ENCODE measurements around the gene ACOX1. TPM values are rescaled to one million over a fixed set of nuclear protein-coding genes. Genes with fewer than 3 reads are reported as not detected.

Gene ACOX1
- total RNA-seq = 41.5 and 42.3 TPM in 2 replicates
- 27.4 TPM for polyA plus RNA-seq (2012)

DNA sequence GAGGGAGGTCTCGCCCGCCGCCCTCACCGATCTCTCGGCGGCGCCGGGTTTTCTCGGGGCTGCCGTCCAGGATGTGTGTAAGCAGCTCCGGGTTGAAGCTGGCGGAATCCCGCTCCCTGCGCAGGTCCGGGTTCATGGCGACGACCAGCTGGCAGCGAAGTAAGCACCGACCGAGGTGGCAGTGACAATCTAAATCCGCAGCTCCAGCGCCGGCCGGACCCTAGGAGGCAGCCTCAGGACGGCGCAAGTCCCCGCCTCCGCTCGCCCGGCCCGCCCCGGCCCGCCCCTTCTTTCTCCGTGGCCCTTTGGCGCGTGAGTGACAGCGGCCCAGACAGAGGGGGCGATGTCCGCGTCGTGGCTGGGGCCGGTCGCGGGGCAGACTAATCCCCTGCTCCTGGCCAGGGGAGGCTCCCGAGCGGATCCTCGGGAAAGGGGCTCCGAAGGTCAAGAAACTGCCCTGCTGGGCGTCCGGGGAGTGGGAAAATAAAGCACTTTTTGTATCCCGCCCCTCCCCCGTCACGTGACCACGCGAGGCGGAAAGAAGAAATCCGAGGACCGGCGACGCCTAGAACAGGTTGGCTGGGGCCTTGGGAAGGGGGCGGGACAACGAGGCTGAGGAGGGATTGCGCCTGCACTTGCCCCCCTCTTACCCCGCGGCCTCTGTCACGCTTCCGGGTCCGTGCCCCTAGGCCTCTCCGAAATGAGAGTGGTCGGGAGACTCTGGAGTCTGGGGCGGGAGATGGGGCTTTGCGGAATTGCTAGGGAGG lies at the start of gene ACOX1, which contains the start of gene TEN1:
Gene ACOX1, minus strand, starts transcription at position 229 of the 767 bp plus-strand sequence. Its CDS starts 93 bp downstream, at position 136.
Gene TEN1, plus strand, starts transcription at position 303 of the 767 bp plus-strand sequence. CDS start 6,953 bp downstream, outside the sequence.
- peak; percentile 99 for DNase-seq (ENCODE audit: low read depth)

DNA sequence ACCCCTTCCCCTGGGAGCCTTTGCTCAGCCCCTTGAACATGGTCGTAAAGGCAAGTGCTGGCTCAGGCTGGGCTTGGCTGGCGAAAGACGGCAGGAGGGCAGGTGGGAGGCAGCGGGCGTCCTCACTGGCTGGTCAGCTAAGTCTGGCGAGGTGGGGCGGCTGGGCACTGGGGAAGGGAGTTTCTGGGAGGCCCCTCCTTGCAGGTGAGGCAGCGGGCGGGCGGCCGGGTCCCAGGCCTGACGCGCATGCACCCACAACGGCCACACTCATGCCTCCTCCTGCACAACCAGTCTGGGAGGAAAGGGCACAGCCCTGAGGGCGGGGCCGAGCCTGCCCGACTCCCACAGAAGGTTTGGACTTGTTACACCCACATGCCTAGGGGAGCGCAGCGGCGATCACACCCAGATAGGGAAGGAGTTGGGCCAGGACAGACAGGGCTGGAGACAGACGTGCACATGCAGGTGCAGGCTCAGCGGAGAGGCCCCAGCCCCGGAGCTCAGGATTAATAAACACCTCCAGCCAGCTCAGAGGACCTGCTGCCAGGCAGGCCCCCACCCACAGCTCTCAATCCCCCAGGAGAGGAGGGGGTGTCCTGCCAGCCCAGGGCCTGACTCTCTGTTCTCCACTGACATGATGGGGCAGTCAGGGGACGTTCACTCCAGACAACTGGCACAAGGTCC lies 48.3 kb upstream of the ACOX1 start, which contains the start of gene EVPL:
Gene EVPL, minus strand, starts transcription at position 148 of the 681 bp plus-strand sequence. Its CDS starts 108 bp downstream, at position 40.
- DNase-seq (ENCODE audit: low read depth) = no peak

DNA sequence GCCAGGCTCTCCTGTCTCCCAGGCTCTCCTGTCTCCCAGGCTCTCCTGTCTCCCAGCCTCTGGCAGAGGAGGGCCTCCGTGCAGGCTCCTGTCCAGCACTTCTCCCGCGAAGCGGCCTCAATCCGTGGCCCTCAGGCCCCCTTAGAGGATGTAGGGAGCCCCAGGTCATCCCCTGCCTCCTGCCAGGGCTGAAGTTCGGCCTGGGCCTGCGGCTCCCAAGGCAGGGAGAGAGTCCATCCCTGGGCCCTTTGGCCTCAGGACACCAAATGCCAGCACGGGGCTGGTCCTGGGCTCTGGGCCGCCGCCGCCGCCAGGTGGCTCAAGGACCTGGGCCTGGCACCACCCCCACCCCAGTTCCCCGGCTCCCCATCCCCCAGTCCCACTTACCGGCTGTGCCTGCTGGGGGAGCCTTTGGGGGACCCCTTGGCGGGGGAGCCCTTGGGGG lies 47.8 kb upstream of the ACOX1 start:
- DNase-seq (ENCODE audit: low read depth) = no peak

DNA sequence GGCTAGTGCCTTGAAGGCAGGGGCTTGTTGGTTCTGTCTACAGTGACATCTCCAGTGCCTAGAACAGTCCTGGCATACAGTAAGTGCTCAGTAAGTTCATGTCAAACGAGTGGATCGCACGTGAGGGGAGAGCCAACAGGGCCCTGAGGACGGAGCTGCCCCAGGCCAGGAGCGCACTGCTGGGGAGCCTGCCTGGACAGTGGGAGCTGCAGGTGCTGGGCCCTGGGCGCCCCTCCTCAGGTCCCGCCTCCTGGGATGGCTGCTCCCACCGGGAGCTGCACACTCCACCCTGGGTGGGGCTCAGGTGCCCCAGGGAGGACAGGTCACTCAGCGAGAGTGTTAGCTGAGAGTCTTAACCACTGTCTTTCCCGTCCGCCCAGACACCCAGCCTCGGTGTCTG lies 46.3 kb upstream of the ACOX1 start:
- DNase-seq (ENCODE audit: low read depth) = no peak

DNA sequence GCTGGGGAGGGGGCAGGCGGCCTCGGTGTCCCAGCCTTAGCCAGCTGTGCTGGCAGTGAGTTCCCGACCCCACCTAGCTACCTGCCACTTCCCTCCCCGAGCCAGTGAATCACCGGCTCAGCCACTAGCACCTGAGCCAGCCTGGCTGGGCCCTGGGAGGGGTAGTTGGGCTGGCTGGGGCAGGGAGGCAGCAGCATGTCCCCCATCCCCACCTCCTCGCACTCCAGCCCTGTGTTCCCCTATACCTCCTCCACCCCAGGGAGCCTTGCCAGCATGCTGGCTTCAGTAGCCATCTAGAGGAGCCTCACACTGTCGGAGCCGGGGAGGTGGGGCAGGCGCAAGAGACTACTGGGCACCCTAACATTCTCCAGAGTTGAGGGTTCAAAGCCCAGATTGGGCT lies 45.4 kb upstream of the ACOX1 start:
- no peak for DNase-seq (ENCODE audit: low read depth)

DNA sequence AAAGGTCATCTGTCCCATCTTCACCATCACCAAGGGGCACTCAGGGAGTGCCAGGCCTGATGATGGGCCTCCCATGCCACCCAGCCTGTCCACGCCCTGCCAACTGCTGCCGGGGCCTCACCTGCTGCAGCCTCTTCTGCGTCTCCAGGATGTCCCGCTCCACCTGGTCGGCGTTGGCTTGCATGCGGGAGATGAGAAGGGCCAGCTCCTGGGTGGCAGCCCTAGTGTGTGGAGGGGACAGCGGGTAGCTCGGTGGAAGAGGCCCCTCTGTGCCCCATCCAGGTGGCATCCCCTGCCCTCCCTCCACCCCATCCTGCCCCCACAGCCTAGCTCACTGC lies 44.9 kb upstream of the ACOX1 start:
- DNase-seq (ENCODE audit: low read depth) = no peak

DNA sequence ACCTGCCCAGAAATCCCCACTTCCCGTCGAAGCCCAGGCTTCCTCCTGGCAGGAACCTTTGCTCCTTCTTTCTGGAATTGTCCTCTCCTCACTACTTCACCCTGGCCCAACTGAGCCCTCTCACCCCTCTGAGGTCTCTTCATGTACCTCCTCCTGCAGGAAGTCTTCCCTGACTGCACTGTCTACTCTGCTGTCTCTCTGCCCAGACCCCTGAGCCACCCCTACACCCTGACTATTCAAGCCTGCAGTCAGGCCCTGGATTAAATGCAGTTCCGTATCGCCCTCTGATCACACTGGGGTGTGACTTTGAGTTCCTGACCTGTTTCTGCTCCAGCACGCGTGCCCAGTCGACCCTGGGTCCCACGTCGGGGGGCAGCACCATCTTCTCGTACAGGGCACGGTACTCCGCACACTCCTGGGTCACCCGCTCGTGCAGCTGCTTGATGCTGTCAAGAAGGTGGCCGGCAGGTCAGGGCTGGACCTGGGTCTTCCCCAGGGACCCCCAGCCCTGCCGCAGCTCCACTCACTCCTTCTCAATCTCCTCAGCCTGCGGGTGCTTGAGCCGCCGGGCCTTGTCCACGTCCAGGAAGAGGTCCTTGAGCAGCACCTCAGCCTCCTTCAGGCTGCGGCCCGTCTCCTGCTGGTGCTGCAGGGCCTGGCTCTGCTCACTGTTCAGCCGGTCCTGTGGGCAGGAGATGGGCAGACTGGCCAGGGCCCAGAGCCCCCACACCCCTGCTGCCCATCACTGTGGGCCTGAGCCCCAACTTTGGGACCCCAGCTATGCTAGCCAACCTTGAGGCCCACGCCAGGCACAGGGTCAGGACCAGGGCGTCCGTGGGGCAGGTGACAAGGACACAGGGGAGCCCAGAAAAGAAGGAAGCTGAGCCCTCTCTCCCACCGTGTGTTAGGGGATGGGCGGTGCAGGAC lies 44.3 kb upstream of the ACOX1 start:
- no peak for DNase-seq (ENCODE audit: low read depth)

DNA sequence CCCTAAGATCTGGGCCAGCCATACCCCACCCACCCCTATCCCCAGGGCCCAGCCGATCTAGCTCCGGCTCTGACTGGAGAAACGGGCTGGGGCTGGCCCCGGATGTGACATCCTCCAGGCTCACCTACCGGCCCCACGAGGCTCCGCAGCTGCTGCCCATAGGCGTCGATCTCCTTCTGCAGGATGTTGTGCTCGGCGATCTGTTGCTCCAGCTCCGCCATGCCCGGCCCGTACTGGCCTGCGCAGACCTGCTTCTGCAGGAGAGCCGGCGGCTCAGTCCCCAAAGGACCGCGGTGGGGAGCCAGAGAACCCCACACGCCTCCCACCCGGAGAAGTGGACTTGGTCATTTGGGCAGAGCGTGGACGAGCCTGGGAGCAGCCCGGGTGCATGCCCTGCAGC lies 43.3 kb upstream of the ACOX1 start:
- DNase-seq (ENCODE audit: low read depth) = no peak

DNA sequence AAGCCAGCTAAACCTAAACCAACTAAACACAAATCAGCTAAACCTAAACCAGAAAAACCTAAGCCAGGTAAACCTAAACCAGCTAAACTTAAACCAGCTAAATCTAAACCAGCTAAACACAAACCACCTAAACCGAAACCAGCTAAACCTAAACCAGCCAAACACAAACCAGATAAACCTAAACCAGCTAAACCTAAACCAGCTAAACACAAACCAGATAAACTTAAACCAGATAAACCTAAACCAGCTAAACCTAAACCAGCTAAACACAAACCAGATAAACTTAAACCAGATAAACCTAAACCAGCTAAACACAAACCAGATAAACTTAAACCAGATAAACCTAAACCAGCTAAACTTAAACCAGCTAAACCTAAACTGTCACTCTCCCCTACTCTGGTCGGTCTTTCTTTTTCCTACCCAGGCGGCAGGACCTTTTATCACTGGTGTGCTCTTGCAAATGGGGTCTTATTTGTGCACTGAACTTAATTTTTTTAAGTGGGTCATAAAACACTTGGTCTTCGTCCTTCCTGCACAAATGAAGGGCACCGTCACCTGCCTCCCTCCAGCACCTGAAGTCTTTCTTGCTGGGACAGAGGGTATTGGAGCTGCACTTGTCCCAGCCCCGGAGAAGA lies 41.0 kb upstream of the ACOX1 start:
- DNase-seq (ENCODE audit: low read depth) = no peak

DNA sequence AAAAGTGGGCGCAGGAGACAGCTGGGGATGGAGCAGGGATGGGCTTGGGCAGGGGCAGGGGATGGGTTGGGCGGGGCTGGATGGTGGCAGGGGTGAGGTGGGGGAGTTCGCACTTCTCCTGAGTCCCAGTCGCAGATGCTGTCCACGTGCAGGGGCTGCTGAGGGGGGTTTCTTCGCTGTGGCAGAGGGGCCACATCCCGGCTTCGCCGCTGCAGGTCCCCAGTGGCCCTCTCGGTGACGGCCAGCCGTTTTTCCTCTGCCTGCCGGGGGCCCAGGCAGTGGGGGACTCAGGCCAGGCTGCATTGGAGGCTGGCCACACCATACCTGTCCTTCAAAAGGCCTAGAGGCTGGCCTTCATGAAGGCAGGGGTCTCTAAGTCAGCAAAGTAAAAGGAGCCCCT lies 39.8 kb upstream of the ACOX1 start:
- DNase-seq (ENCODE audit: low read depth) = no peak

DNA sequence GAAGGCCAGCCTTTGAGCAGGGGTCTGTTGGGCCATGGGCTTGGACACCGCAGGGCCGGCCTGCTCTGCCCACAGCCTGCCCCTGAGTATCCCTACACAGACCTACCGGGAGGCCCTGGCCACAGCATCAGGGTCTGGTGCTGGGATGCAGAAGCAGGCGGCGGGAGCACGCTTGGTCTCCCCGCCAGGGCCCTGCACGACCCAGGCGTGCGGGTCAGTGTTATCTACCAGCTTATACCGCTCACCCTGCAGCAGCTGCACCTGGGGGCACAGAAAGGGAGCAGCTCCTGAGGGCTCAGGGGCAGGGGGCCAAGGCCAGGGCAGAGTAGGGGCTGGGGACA lies 39.3 kb upstream of the ACOX1 start:
- DNase-seq (ENCODE audit: low read depth) = no peak

DNA sequence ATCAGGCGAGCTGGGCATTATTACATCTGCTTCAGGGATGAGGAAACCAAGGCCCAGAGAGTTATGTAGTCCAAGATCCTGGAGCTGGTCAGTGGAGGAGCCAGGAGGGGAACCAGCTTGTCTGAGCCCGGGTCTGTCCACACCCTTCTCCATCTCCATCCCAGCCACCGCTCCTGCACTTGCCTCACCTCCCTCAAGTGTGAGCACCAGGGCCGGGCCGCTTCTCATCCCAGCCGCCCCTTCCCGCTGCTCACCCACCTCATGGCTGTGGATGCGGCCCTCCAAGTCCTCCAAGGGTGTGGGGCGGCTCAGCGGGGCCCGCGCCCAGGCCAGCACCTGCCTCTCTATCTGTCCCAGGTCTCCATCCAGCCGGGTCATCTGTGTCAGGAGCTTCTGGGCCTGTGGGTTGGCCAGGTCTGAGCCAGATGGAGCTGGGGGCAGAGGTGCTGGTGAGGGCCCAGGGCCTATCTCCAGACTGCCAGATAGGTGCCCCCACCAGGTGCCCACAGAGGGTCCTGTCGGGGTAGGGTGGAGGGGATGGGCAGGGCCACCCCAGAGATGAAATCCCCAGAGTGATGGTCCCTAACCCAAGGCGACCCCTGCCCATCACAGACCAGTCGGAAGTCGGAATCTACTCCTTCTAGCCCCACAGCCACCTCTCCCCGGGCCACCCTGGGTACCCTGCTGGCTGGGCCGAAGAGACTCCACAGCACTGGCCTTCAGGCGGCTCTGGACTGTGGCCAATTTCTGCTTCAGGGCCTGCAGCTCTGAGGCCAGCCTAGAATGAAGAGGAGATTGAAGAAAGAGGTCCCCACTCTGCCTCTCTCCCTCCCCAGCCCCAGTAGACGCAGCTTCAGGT lies 38.7 kb upstream of the ACOX1 start:
- no peak for DNase-seq (ENCODE audit: low read depth)

DNA sequence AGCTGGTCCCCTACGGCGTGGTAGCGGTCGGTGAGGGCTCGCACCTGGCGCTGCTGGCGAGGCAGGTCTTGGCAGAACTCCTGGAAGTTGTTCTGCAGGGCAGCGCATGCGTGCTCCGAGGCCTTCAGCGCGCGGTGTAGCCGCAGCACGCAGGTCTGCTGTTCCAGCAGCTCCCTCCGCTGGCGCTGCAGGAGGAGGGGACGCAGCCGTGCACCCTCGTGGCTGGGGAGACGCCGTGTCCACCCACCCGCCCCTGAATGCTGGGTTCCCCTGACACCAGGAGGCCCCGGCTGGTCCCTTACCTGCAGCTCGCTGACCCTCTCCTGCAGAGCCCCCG lies 35.9 kb upstream of the ACOX1 start:
- no peak for DNase-seq (ENCODE audit: low read depth)

DNA sequence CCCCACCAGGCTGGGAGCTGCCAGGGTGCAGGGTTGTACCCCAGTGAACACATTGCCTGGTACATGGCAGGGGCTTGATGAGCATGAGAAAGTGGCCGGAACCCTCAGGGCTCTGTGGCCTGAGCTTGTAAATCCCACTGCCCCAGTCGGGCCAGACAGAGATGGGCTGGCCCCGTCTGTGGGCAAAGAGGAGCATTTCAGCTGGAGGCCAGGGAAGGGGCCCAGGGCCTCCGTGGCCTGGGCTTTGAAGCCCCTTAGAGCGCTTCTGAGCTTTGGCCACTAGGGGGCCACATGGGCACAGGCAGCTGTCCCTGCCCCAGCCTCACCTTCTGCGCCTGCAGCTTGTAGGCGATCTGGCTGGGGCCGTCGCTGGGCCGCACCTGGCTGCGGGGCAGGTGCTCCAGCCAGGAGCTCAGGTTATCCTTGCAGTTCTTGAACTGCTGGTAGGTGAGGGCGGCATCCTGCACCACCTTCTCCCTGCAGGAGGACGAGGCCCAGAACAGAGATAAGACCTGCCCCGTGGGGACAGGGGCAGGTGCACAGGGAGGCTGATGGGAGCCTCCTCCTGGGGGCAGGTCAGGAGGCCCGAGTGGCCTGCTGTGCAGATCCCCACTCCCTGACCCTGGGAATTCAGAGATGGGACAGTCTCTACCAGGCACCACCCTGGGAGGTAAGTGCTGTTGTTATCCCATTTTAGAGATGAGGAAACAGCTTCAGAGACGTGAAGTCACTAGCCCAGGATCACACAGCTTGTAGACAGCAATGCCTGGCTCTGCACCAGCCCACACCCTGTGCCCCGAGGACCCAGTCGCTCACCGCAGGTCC lies 35.3 kb upstream of the ACOX1 start:
- DNase-seq (ENCODE audit: low read depth) = peak; percentile 62

DNA sequence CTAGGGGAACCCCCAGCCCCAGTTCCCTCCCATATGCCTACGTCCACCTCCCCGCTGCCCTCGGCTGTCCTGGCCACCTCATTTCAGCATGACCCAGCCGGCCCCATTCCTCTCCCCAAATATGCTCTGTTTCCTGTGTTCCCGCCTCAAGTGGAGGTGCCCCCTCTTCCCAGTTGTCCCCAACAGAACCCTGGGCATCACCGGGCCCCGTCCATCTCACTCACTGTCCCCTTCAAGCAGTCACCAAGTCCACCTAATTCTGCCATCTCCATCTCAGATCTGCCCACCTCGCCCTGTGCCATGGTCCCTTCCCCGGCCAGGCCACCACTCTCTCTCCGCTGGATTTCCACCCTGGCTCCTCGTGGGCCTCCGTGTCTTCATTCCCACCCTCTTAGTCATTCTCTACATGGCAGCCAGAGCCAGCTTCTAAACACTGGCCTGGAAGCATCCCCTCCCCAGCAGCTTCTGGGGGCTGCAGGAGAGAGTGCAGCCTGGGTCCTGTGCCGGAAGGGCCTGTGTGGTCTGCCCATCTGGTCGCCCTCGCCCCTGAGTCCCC lies 34.5 kb upstream of the ACOX1 start:
- no peak for DNase-seq (ENCODE audit: low read depth)

DNA sequence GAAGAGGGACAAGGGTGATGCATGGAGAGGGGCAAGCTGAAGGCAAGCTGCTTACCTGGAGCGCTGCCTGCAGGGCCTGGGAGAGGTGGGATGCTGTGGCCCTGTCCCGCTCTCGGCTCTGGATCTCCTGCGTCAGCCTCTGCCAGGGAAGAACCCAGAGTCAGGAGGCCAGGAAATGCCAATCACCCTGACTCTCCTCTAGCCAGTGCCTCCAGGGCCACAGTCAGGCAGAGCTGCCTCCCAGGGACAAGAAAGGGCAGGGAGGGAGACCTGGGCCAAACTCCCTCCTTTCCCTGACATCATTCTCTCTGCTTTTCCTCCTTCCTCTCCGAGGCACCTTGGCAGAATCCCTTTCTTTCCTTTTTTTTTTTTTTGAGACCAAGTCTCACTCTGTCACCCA lies 33.0 kb upstream of the ACOX1 start:
- DNase-seq (ENCODE audit: low read depth) = no peak

DNA sequence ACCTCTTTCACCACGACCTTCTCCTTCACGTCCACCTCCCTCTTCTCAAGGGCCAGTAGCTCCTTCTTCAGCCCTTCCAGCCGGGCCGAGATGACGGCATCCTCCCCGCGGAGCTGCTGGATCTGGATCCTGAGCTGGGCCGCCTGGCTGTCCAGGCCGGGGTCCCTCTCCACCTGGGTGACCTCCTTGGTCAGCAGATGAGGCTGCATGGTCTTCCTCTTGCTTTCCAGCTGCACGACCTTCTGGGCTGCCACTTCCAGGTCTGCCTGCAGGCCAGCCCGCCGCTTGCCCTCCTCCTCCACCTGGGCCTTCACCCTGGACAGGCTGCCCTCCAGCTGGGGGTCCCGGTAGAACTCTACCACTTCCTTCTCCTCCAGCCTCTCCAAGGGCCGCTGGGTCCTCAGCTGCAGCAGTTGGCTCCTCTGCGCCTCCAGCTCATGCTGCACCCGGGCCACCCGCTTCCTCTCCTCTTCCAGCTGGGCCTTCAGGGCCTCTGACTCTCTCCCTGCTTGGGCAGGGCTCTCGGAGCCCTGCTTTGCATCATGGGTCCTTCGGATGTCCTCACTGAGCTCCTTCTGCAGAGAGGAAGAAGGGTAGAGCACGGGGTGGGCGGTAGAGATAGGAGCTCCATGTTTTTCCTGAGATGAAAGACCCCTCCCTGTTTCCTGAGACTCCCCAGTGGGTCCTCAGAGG lies 31.1 kb upstream of the ACOX1 start:
- no peak for DNase-seq (ENCODE audit: low read depth)

DNA sequence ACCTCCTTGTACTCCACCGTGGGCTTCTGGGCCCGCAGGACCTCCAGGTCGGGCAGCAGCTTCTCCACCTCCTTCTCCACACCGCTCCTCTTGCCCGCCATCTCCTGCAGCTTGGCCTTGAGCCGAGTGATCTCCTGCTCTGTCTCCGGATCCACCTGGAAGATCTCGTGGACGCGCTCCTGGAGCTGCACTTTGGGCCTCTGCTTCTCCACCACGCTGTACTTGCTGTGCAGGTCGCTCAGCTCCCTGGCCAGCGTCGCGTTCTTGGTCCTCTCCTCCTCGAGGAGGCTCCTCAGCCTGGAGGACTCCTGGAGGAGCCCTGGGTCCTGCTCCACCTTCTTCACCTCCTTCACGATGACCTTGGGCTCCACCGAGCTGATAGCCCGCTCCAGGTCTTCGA lies 30.5 kb upstream of the ACOX1 start:
- no peak for DNase-seq (ENCODE audit: low read depth)

Data from myocyte (in vitro differentiated cells).